ENCODE data around the gene SFN. TPM values are rescaled to one million over a fixed set of nuclear protein-coding genes. Genes with fewer than 3 reads are reported as not detected.

Gene SFN
- total RNA-seq, 1 experiment from 2014 or later, result 245 TPM

DNA sequence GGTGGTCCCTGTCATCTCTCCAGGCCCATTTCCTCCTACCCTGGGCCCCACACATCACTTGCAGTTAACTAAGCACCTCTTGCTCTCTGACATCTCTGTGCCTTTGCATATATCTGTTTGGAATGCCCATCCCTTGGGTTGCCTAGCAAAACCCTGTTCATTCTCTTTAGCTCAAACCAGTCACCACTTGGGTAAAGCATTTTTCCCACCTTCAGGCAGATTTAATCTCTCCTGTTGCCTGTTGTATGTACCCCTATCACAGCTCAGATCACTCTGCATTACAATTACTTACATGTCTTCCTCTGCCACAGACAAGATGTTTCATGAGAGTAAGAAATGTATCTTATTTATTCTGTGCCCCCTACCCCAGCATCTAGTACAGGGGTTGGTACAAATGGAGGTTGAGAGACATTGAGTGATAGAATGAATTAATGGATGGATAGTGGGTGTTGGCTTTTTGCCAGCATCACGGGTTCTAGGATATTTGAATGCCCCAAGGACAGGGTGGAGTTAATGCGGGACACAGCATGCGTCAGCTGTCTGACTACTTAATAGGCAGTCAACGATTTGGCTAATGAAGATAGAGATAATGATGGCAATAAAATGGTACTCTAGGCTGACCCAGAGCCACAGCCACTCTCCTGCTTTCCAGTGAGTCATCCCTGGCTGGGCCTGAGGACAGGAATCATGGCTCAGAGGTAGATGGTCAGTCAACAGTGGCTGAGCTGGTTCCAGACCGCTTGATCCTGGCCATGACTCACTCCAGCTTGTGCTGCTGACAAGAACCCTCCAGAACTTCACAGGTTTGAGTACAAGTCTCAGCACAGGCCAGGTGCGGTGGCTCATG is 44.3 kb downstream of the SFN start:
- H3K36me3 ChIP-seq (ENCODE audit: control insufficient read depth in 1 of 2, insufficient read depth in 2 of 2, low read length in 2 of 2), result no peaks in the 10 kb centered on the region
- H3K4me1 ChIP-seq (ENCODE audit: control insufficient read depth in 1 of 2, insufficient read depth in 2 of 2, low read length in 2 of 2), result peaks cover 0 to 14% of the 10 kb centered on the region in 2 experiments; a peak in 2 of 4 replicates
- H2AFZ ChIP-seq (ENCODE audit: low read depth, low read length, poor library complexity, severe bottlenecking), result no peak overlapping the region
- no peaks in the 10 kb centered on the region for H3K9me2 ChIP-seq (ENCODE audit: insufficient read depth)
- no peaks in the 10 kb centered on the region for H4K20me1 ChIP-seq (ENCODE audit: insufficient read depth)
- no peak overlapping the region for H3K4me3 ChIP-seq (replicated peaks in 1 of 2; ENCODE audit: low read depth in 1 of 2, low read length in 2 of 2)
- no peaks in the 10 kb centered on the region for H3K9me3 ChIP-seq (ENCODE audit: control insufficient read depth in 1 of 2, insufficient read depth in 1 of 2, low read depth in 1 of 2, low read length in 2 of 2)
- intact Hi-C loops (cut with micrococcal nuclease), result no loop called here
- H3K9ac ChIP-seq (ENCODE audit: low read length), result no peak overlapping the region
- H3K4me2 ChIP-seq (ENCODE audit: low read length), result peak overlapping the region; percentile 30
- H3K27ac ChIP-seq (ENCODE audit: low read depth, low read length), result no peak overlapping the region
- BruUV-seq (replicated peaks), result no TSS peak
- ChIA-PET RAD21 (ENCODE audit: low non-redundant PET in 1 of 2, low total read pairs in 2 of 2, uncharacterized antibody in 2 of 2, unreplicated experiment in 2 of 2) (no interaction called here), POLR2A (no interaction called here), CTCF (no interaction called here)
- H3K79me2 ChIP-seq (ENCODE audit: insufficient read depth, low read length), result no peaks in the 10 kb centered on the region
- ATAC-seq (peak; percentile 91), DNase-seq (ENCODE audit: low read depth, low spot score) (peak; percentile 73)
- H3K27me3 ChIP-seq (ENCODE audit: insufficient read depth, low read length), result no peaks in the 10 kb centered on the region
- TF ChIP-seq, protein P1, sequence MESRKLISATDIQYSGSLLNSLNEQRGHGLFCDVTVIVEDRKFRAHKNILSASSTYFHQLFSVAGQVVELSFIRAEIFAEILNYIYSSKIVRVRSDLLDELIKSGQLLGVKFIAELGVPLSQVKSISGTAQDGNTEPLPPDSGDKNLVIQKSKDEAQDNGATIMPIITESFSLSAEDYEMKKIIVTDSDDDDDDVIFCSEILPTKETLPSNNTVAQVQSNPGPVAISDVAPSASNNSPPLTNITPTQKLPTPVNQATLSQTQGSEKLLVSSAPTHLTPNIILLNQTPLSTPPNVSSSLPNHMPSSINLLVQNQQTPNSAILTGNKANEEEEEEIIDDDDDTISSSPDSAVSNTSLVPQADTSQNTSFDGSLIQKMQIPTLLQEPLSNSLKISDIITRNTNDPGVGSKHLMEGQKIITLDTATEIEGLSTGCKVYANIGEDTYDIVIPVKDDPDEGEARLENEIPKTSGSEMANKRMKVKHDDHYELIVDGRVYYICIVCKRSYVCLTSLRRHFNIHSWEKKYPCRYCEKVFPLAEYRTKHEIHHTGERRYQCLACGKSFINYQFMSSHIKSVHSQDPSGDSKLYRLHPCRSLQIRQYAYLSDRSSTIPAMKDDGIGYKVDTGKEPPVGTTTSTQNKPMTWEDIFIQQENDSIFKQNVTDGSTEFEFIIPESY (IDR thresholded peaks at IDR 0.05; ENCODE audit: extremely low read depth, insufficient replicate concordance, low read length), result no peak
- TF ChIP-seq CEBPB (IDR thresholded peaks at IDR 0.05; ENCODE audit: low read depth), result no peak
- TF ChIP-seq, protein P2, sequence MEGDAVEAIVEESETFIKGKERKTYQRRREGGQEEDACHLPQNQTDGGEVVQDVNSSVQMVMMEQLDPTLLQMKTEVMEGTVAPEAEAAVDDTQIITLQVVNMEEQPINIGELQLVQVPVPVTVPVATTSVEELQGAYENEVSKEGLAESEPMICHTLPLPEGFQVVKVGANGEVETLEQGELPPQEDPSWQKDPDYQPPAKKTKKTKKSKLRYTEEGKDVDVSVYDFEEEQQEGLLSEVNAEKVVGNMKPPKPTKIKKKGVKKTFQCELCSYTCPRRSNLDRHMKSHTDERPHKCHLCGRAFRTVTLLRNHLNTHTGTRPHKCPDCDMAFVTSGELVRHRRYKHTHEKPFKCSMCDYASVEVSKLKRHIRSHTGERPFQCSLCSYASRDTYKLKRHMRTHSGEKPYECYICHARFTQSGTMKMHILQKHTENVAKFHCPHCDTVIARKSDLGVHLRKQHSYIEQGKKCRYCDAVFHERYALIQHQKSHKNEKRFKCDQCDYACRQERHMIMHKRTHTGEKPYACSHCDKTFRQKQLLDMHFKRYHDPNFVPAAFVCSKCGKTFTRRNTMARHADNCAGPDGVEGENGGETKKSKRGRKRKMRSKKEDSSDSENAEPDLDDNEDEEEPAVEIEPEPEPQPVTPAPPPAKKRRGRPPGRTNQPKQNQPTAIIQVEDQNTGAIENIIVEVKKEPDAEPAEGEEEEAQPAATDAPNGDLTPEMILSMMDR (IDR thresholded peaks at IDR 0.05 in 2 of 3, conservative IDR thresholded peaks at IDR 0.05 in 1 of 3; ENCODE audit: borderline replicate concordance in 1 of 3, insufficient read depth in 1 of 3, low read depth in 2 of 3, low read length in 2 of 3), result no peak
- no peak for TF ChIP-seq ZFX (IDR thresholded peaks at IDR 0.05)
- TF ChIP-seq JUND (IDR thresholded peaks at IDR 0.05), result peak; percentile 78
- TF ChIP-seq TCF7L2 (IDR thresholded peaks at IDR 0.05; ENCODE audit: borderline replicate concordance, extremely low read depth, insufficient read depth, insufficient read length), result no peak
- TF ChIP-seq EGR1 (IDR thresholded peaks at IDR 0.05; ENCODE audit: low read depth), result no peak
- TF ChIP-seq SIN3A (IDR thresholded peaks at IDR 0.05; ENCODE audit: low read depth), result no peak
- TF ChIP-seq POLR2A (IDR thresholded peaks at IDR 0.05; ENCODE audit: borderline replicate concordance, extremely low read depth, insufficient read depth, insufficient read length), result no peak
- no peak for TF ChIP-seq POLR2AphosphoS5 (IDR thresholded peaks at IDR 0.05; ENCODE audit: low read depth, low read length)
- TF ChIP-seq, protein P3, sequence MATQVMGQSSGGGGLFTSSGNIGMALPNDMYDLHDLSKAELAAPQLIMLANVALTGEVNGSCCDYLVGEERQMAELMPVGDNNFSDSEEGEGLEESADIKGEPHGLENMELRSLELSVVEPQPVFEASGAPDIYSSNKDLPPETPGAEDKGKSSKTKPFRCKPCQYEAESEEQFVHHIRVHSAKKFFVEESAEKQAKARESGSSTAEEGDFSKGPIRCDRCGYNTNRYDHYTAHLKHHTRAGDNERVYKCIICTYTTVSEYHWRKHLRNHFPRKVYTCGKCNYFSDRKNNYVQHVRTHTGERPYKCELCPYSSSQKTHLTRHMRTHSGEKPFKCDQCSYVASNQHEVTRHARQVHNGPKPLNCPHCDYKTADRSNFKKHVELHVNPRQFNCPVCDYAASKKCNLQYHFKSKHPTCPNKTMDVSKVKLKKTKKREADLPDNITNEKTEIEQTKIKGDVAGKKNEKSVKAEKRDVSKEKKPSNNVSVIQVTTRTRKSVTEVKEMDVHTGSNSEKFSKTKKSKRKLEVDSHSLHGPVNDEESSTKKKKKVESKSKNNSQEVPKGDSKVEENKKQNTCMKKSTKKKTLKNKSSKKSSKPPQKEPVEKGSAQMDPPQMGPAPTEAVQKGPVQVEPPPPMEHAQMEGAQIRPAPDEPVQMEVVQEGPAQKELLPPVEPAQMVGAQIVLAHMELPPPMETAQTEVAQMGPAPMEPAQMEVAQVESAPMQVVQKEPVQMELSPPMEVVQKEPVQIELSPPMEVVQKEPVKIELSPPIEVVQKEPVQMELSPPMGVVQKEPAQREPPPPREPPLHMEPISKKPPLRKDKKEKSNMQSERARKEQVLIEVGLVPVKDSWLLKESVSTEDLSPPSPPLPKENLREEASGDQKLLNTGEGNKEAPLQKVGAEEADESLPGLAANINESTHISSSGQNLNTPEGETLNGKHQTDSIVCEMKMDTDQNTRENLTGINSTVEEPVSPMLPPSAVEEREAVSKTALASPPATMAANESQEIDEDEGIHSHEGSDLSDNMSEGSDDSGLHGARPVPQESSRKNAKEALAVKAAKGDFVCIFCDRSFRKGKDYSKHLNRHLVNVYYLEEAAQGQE (IDR thresholded peaks at IDR 0.05; ENCODE audit: low read depth), result no peak
- no peak for TF ChIP-seq SRF (IDR thresholded peaks at IDR 0.05; ENCODE audit: low read depth)
- TF ChIP-seq FOSL1 (IDR thresholded peaks at IDR 0.05; ENCODE audit: low read depth), result peak; percentile 69
- no peak for TF ChIP-seq EZH2 (IDR thresholded peaks at IDR 0.05)
- TF ChIP-seq EZH2phosphoT487 (IDR thresholded peaks at IDR 0.05; ENCODE audit: borderline replicate concordance), result no peak
- peak; percentile 58; the same call in 1 of the 2 replicates for TF ChIP-seq CBX3 (IDR thresholded peaks at IDR 0.05; ENCODE audit: low read depth)
- TF ChIP-seq RAD21 (IDR thresholded peaks at IDR 0.05; ENCODE audit: low read depth), result no peak
- TF ChIP-seq ZNF274 (IDR thresholded peaks at IDR 0.05; ENCODE audit: low read depth, low read length), result no peak
- no peak for TF ChIP-seq ELF1 (IDR thresholded peaks at IDR 0.05; ENCODE audit: borderline replicate concordance, low read depth)
- TF ChIP-seq, protein P4, sequence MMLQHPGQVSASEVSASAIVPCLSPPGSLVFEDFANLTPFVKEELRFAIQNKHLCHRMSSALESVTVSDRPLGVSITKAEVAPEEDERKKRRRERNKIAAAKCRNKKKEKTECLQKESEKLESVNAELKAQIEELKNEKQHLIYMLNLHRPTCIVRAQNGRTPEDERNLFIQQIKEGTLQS (IDR thresholded peaks at IDR 0.05), result no peak
